HCT116 (cell line): ENCODE measurements around the gene BIK. TPM values are rescaled to one million over a fixed set of nuclear protein-coding genes. Genes with fewer than 3 reads are reported as not detected.
A peak's percentile ranks its signal among the peaks of the same experiment; 100 is the strongest.

Experiments used
- ATAC-seq: fragments of 200-7000 bp; cut with Tn5 transposase; 2 replicates; pipeline ENCODE4 v1.9.1; 2020; ENCODE audit warnings: mild to moderate bottlenecking, moderate library complexity
- BruUV-seq: library from RNA; stranded (reverse); fragments of 400-500 nt; replicated peaks from 2 replicates; lab custom pipeline; 2021; lab: Mats Ljungman, UMichigan
- CTCF ChIA-PET: fragments of 300-600 bp; sonication (Branson Sonifier 250); formaldehyde crosslinking; loops from one replicate; lab custom pipeline; 2021; ENCODE audit warnings: antibody characterized with exemption; lab: Charles Lee
- POLR2A ChIA-PET: fragments of 300-600, 350-600 bp; sonication (Branson Sonifier 250); formaldehyde crosslinking; loops from one replicate; lab custom pipeline; 2021; ENCODE audit warnings: antibody characterized with exemption; lab: Charles Lee
- RAD21 ChIA-PET, 2 experiments: fragments of 300-600 bp; sonication (Branson Sonifier 250); formaldehyde crosslinking; loops; one replicate each; lab custom pipeline; 2023; ENCODE audit warnings: low total read pairs in 2 of 2; ENCODE audit not compliant: uncharacterized antibody in 2 of 2, unreplicated experiment in 2 of 2, low non-redundant PET in 1 of 2; lab: Charles Lee
- DNase-seq: peaks from one replicate; pipeline ENCODE4 v3.0.0-alpha.2; 2010; ENCODE audit warnings: low read depth, low spot score
- H2AFZ ChIP-seq: fragments of 200-600 bp; shearing (Covaris generic), sonication (generic); 2 replicates; pipeline ENCODE4 v1.6.1; 2017; ENCODE audit warnings: low read depth, mixed run types, mixed read lengths, antibody characterized with exemption, low read length; ENCODE audit not compliant: poor library complexity, severe bottlenecking
- H3K27ac ChIP-seq: 2 replicates; pipeline ENCODE4 v1.5.1; 2012; ENCODE audit warnings: low read depth, low read length
- H3K27me3 ChIP-seq: fragments of 200-600 bp; sonication (generic); 2 replicates; pipeline ENCODE4 v1.6.1; 2016; ENCODE audit warnings: mixed run types, low read length, mixed read lengths; ENCODE audit not compliant: insufficient read depth
- H3K36me3 ChIP-seq, 2 experiments: fragments of 200-500 bp in 1 of 2; fragments of 200-600 bp in 1 of 2; sonication (Bioruptor generic) in 1 of 2; sonication (generic) in 1 of 2; 2 replicates each; pipeline versions ENCODE4 v1.5.1 to v1.6.1; 2014 to 2016; ENCODE audit warnings: low read length in 2 of 2, inconsistent platforms in 1 of 2, mixed read lengths in 1 of 2, mixed run types in 1 of 2; ENCODE audit not compliant: insufficient read depth in 2 of 2, control insufficient read depth in 1 of 2
- H3K4me1 ChIP-seq, 2 experiments: fragments of 200-600 bp in 1 of 2; sonication (generic) in 1 of 2; 2 replicates each; pipeline versions ENCODE4 v1.5.1 to v1.6.1; 2012 to 2017; ENCODE audit warnings: low read length in 2 of 2, inconsistent platforms in 1 of 2, mild to moderate bottlenecking in 1 of 2, mixed read lengths in 1 of 2, mixed run types in 1 of 2, moderate library complexity in 1 of 2; ENCODE audit not compliant: insufficient read depth in 2 of 2, control insufficient read depth in 1 of 2
- H3K4me2 ChIP-seq: fragments of 200-600 bp; sonication (generic); 2 replicates; pipeline ENCODE4 v1.6.1; 2017; ENCODE audit warnings: mixed run types, low read length, mixed read lengths
- H3K4me3 ChIP-seq, 2 experiments: fragments of 200-600 bp in 1 of 2; sonication (generic) in 1 of 2; replicated peaks in 1 of 2; 2 replicates each; pipeline ENCODE4 v1.5.1; 2011 to 2016; ENCODE audit warnings: low read length in 2 of 2, control low read depth in 1 of 2, low read depth in 1 of 2, mild to moderate bottlenecking in 1 of 2, mixed read lengths in 1 of 2, mixed run types in 1 of 2
- H3K79me2 ChIP-seq: fragments of 200-600 bp; sonication (generic); 2 replicates; pipeline ENCODE4 v1.6.1; 2017; ENCODE audit warnings: mild to moderate bottlenecking, mixed run types, low read length, moderate library complexity, mixed read lengths; ENCODE audit not compliant: insufficient read depth
- H3K9ac ChIP-seq: fragments of 200-600 bp; sonication (generic); 2 replicates; pipeline ENCODE4 v1.6.1; 2016; ENCODE audit warnings: low read length, mixed read lengths
- H3K9me2 ChIP-seq: fragments of 200-600 bp; sonication (generic), shearing (Covaris generic); 2 replicates; pipeline ENCODE4 v1.6.1; 2017; ENCODE audit warnings: mixed run types, mild to moderate bottlenecking, moderate library complexity; ENCODE audit not compliant: insufficient read depth
- H3K9me3 ChIP-seq, 2 experiments: fragments of 200-500 bp in 1 of 2; fragments of 200-600 bp in 1 of 2; sonication (Bioruptor generic) in 1 of 2; sonication (generic) in 1 of 2; 2 replicates each; pipeline ENCODE4 v1.6.1; 2014 to 2017; ENCODE audit warnings: low read length in 2 of 2, mixed read lengths in 2 of 2, inconsistent platforms in 1 of 2, low read depth in 1 of 2, mild to moderate bottlenecking in 1 of 2, mixed run types in 1 of 2, moderate library complexity in 1 of 2; ENCODE audit not compliant: control insufficient read depth in 1 of 2, insufficient read depth in 1 of 2
- H4K20me1 ChIP-seq: fragments of 200-600 bp; sonication (generic), shearing (Covaris generic); 2 replicates; pipeline ENCODE4 v1.6.1; 2017; ENCODE audit warnings: mixed run types, mild to moderate bottlenecking, moderate library complexity; ENCODE audit not compliant: insufficient read depth
- CEBPB ChIP-seq: IDR thresholded peaks from 2 replicates; pipeline ENCODE4 v1.6.1; 2012; ENCODE audit warnings: low read depth
- ELF1 ChIP-seq: IDR thresholded peaks from 2 replicates; pipeline ENCODE4 v1.6.1; 2012; ENCODE audit warnings: low read depth, borderline replicate concordance
- JUND ChIP-seq: IDR thresholded peaks from 2 replicates; pipeline ENCODE4 v1.6.1; 2012
- POLR2AphosphoS5 ChIP-seq: IDR thresholded peaks from 2 replicates; pipeline ENCODE4 v1.6.1; 2011; ENCODE audit warnings: mild to moderate bottlenecking, low read depth, low read length, moderate library complexity
- SIN3A ChIP-seq: IDR thresholded peaks from 2 replicates; pipeline ENCODE4 v1.6.1; 2012; ENCODE audit warnings: low read depth
- intact Hi-C: fragments of 100-400 bp; cut with micrococcal nuclease; formaldehyde crosslinking; loops from 2 replicates; pipeline ENCODE4 v1.10.0; 2022
- total RNA-seq: library from RNA; stranded (reverse); gene quantifications from one replicate; pipeline ENCODE4 v1.2.1, GENCODE V29; 2021; ENCODE audit not compliant: unreplicated experiment

Gene BIK
- total RNA-seq, 1 experiment from 2014 or later, result 31.0 TPM

DNA sequence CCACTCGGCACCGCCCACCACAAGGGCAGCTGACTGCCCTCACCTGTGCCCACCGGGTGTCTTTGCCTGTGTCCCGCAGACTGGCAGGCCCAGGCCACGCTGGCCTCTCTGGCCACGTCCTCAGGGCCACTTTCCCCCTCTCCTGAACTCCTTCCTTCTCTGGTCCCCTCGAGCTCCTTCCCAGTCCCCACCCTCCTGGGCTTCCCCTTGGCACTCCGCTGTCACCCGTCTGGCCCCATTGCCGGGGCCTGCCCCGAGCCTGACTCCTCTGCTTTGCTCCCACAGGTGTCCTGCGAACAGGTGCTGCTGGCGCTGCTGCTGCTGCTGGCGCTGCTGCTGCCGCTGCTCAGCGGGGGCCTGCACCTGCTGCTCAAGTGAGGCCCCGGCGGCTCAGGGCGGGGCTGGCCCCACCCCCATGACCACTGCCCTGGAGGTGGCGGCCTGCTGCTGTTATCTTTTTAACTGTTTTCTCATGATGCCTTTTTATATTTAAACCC, 18.4 kb downstream of the BIK start:
- BruUV-seq, result no TSS peak
- Histone ChIP-seq H3K27me3 (no peaks in the 10 kb centered on the region), H3K4me1 (peaks cover 35 to 54% of the 10 kb centered on the region in 2 experiments), H2AFZ (no peak overlapping the region), H3K79me2 (peaks cover 40% of the 10 kb centered on the region), H3K9ac (peak overlapping the region; percentile 93), H3K4me2 (peak overlapping the region; percentile 99), H3K36me3 (peaks cover 8 to 17% of the 10 kb centered on the region in 2 experiments), H3K4me3 (peak overlapping the region; percentile 71 to 76), H3K9me2 (no peaks in the 10 kb centered on the region), H4K20me1 (no peaks in the 10 kb centered on the region), H3K27ac (peak overlapping the region; percentile 99), H3K9me3 (no peaks in the 10 kb centered on the region)
- RAD21 ChIA-PET, result no interaction called here
- no peak for ATAC-seq
- POLR2A ChIA-PET, result interaction anchor here (0.6 kb wide), 1 partner anchor 72 kb away, joined by 4 read pairs; no protein-coding TSS in a partner anchor
- TF ChIP-seq POLR2AphosphoS5, result peak; percentile 10; the same call in 1 of the 2 replicates
- TF ChIP-seq ELF1, result no peak
- no peak for TF ChIP-seq JUND
- no peak for TF ChIP-seq CEBPB
- intact Hi-C loops, result no loop called here
- DNase-seq, result no peak
- CTCF ChIA-PET, result interaction anchor here (0.6 kb wide), 1 partner anchor 447 kb away, joined by 5 read pairs; no protein-coding TSS in a partner anchor

DNA sequence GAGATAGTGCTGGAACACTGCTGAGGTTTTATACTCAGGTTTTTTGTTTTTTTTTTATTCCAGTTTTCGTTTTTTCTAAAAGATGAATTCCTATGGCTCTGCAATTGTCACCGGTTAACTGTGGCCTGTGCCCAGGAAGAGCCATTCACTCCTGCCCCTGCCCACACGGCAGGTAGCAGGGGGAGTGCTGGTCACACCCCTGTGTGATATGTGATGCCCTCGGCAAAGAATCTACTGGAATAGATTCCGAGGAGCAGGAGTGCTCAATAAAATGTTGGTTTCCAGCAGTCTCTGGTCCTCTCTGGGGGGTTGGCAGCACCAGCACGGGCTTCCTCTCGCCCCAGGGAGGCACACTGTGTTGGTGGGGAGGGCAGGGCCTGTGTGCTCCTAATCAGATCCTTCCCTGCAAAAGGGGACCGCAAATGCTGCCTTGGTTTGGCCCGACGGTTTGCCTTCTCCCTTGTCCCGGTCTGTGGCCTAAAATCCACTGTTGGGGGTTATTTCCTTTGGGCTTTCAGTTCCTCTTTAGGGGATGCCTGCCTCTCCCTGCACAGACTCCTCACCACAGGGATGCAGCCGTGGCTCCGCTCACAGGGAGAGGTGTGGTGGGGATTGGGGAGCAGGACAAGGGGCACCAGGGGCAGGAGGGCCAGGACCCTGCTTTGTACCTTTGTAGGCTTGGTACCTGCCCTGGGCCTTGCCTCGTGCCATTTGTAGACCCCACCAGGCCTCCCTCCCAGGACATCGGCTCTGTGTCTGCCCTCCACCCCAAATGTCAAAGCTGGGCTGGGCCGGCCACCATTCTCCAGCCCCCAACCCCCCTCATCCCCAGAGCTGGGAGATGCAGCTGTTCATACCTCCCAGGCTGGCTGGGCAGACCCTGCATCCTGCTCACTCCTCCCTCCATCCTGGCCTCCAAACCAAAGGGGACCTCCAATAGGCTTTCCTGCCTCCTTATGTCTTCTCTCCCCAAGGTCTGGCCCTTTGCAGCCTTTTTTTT, 19.2 kb downstream of the BIK start:
- Histone ChIP-seq H3K4me3 (no peak overlapping the region; a peak in 1 of 4 replicates), H3K9me3 (no peaks in the 10 kb centered on the region; a peak in 1 of 4 replicates), H3K36me3 (peaks cover 15 to 24% of the 10 kb centered on the region in 2 experiments), H3K27me3 (no peaks in the 10 kb centered on the region), H3K27ac (peak overlapping the region; percentile 99), H2AFZ (no peak overlapping the region), H3K9ac (peak overlapping the region; percentile 93), H4K20me1 (no peaks in the 10 kb centered on the region), H3K79me2 (peaks cover 43% of the 10 kb centered on the region), H3K4me2 (peak overlapping the region; percentile 99), H3K4me1 (peaks cover 35 to 54% of the 10 kb centered on the region in 2 experiments), H3K9me2 (no peaks in the 10 kb centered on the region)
- intact Hi-C loops, result no loop called here
- TF ChIP-seq POLR2AphosphoS5 (peak; percentile 50; the same call in 1 of the 2 replicates), SIN3A (no peak)
- ChIA-PET POLR2A (interaction anchor here (0.6 kb wide), 1 partner anchor 73 kb away, joined by 4 read pairs; no protein-coding TSS in a partner anchor), RAD21 (no interaction called here), CTCF (interaction anchor here (0.5 to 0.7 kb wide), 2 partner anchors 18 to 38 kb away, joined by 3 to 5 read pairs; no protein-coding TSS in a partner anchor)
- no TSS peak for BruUV-seq
- ATAC-seq (no peak), DNase-seq (no peak)
